HCT116 (cell line): ENCODE data around the gene PM20D2. TPM values are rescaled to one million over a fixed set of nuclear protein-coding genes. Genes with fewer than 3 reads are reported as not detected.

Experiments
- ATAC-seq: fragments of 200-7000 bp; cut with Tn5 transposase; 2 replicates; pipeline ENCODE4 v1.9.1; 2020; ENCODE audit warnings: mild to moderate bottlenecking, moderate library complexity
- BruUV-seq: library from RNA; stranded (reverse); fragments of 400-500 nt; replicated peaks from 2 replicates; lab custom pipeline; 2021; lab: Mats Ljungman, UMichigan
- CTCF ChIA-PET: fragments of 300-600 bp; sonication (Branson Sonifier 250); formaldehyde crosslinking; loops from one replicate; lab custom pipeline; 2021; ENCODE audit warnings: antibody characterized with exemption; lab: Charles Lee
- POLR2A ChIA-PET: fragments of 300-600, 350-600 bp; sonication (Branson Sonifier 250); formaldehyde crosslinking; loops from one replicate; lab custom pipeline; 2021; ENCODE audit warnings: antibody characterized with exemption; lab: Charles Lee
- RAD21 ChIA-PET, 2 experiments: fragments of 300-600 bp; sonication (Branson Sonifier 250); formaldehyde crosslinking; loops; one replicate each; lab custom pipeline; 2023; ENCODE audit warnings: low total read pairs in 2 of 2; ENCODE audit not compliant: uncharacterized antibody in 2 of 2, unreplicated experiment in 2 of 2, low non-redundant PET in 1 of 2; lab: Charles Lee
- DNase-seq: peaks from one replicate; pipeline ENCODE4 v3.0.0-alpha.2; 2010; ENCODE audit warnings: low read depth, low spot score
- H2AFZ ChIP-seq: fragments of 200-600 bp; shearing (Covaris generic), sonication (generic); 2 replicates; pipeline ENCODE4 v1.6.1; 2017; ENCODE audit warnings: low read depth, mixed run types, mixed read lengths, antibody characterized with exemption, low read length; ENCODE audit not compliant: poor library complexity, severe bottlenecking
- H3K27ac ChIP-seq: 2 replicates; pipeline ENCODE4 v1.5.1; 2012; ENCODE audit warnings: low read depth, low read length
- H3K27me3 ChIP-seq: fragments of 200-600 bp; sonication (generic); 2 replicates; pipeline ENCODE4 v1.6.1; 2016; ENCODE audit warnings: mixed run types, low read length, mixed read lengths; ENCODE audit not compliant: insufficient read depth
- H3K36me3 ChIP-seq, 2 experiments: fragments of 200-500 bp in 1 of 2; fragments of 200-600 bp in 1 of 2; sonication (Bioruptor generic) in 1 of 2; sonication (generic) in 1 of 2; 2 replicates each; pipeline versions ENCODE4 v1.5.1 to v1.6.1; 2014 to 2016; ENCODE audit warnings: low read length in 2 of 2, inconsistent platforms in 1 of 2, mixed read lengths in 1 of 2, mixed run types in 1 of 2; ENCODE audit not compliant: insufficient read depth in 2 of 2, control insufficient read depth in 1 of 2
- H3K4me1 ChIP-seq, 2 experiments: fragments of 200-600 bp in 1 of 2; sonication (generic) in 1 of 2; 2 replicates each; pipeline versions ENCODE4 v1.5.1 to v1.6.1; 2012 to 2017; ENCODE audit warnings: low read length in 2 of 2, inconsistent platforms in 1 of 2, mild to moderate bottlenecking in 1 of 2, mixed read lengths in 1 of 2, mixed run types in 1 of 2, moderate library complexity in 1 of 2; ENCODE audit not compliant: insufficient read depth in 2 of 2, control insufficient read depth in 1 of 2
- H3K4me2 ChIP-seq: fragments of 200-600 bp; sonication (generic); 2 replicates; pipeline ENCODE4 v1.6.1; 2017; ENCODE audit warnings: mixed run types, low read length, mixed read lengths
- H3K4me3 ChIP-seq, 2 experiments: fragments of 200-600 bp in 1 of 2; sonication (generic) in 1 of 2; replicated peaks in 1 of 2; 2 replicates each; pipeline ENCODE4 v1.5.1; 2011 to 2016; ENCODE audit warnings: low read length in 2 of 2, control low read depth in 1 of 2, low read depth in 1 of 2, mild to moderate bottlenecking in 1 of 2, mixed read lengths in 1 of 2, mixed run types in 1 of 2
- H3K79me2 ChIP-seq: fragments of 200-600 bp; sonication (generic); 2 replicates; pipeline ENCODE4 v1.6.1; 2017; ENCODE audit warnings: mild to moderate bottlenecking, mixed run types, low read length, moderate library complexity, mixed read lengths; ENCODE audit not compliant: insufficient read depth
- H3K9ac ChIP-seq: fragments of 200-600 bp; sonication (generic); 2 replicates; pipeline ENCODE4 v1.6.1; 2016; ENCODE audit warnings: low read length, mixed read lengths
- H3K9me2 ChIP-seq: fragments of 200-600 bp; sonication (generic), shearing (Covaris generic); 2 replicates; pipeline ENCODE4 v1.6.1; 2017; ENCODE audit warnings: mixed run types, mild to moderate bottlenecking, moderate library complexity; ENCODE audit not compliant: insufficient read depth
- H3K9me3 ChIP-seq, 2 experiments: fragments of 200-500 bp in 1 of 2; fragments of 200-600 bp in 1 of 2; sonication (Bioruptor generic) in 1 of 2; sonication (generic) in 1 of 2; 2 replicates each; pipeline ENCODE4 v1.6.1; 2014 to 2017; ENCODE audit warnings: low read length in 2 of 2, mixed read lengths in 2 of 2, inconsistent platforms in 1 of 2, low read depth in 1 of 2, mild to moderate bottlenecking in 1 of 2, mixed run types in 1 of 2, moderate library complexity in 1 of 2; ENCODE audit not compliant: control insufficient read depth in 1 of 2, insufficient read depth in 1 of 2
- H4K20me1 ChIP-seq: fragments of 200-600 bp; sonication (generic), shearing (Covaris generic); 2 replicates; pipeline ENCODE4 v1.6.1; 2017; ENCODE audit warnings: mixed run types, mild to moderate bottlenecking, moderate library complexity; ENCODE audit not compliant: insufficient read depth
- CBX3 ChIP-seq: IDR thresholded peaks from 2 replicates; pipeline ENCODE4 v1.6.1; 2012; ENCODE audit warnings: low read depth
- EGR1 ChIP-seq: IDR thresholded peaks from 2 replicates; pipeline ENCODE4 v1.6.1; 2012; ENCODE audit warnings: low read depth
- ELF1 ChIP-seq: IDR thresholded peaks from 2 replicates; pipeline ENCODE4 v1.6.1; 2012; ENCODE audit warnings: low read depth, borderline replicate concordance
- EZH2phosphoT487 ChIP-seq: fragments of 200-600 bp; IDR thresholded peaks from 2 replicates; pipeline ENCODE4 v1.6.1; 2018; ENCODE audit warnings: antibody characterized with exemption, borderline replicate concordance
- MAX ChIP-seq: IDR thresholded peaks from 2 replicates; pipeline ENCODE4 v1.6.1; 2012
- POLR2A ChIP-seq: IDR thresholded peaks from 2 replicates; pipeline ENCODE4 v1.7.0; 2011; ENCODE audit warnings: borderline replicate concordance; ENCODE audit not compliant: insufficient read depth, insufficient read length; ENCODE audit errors: extremely low read depth
- REST ChIP-seq: IDR thresholded peaks from 2 replicates; pipeline ENCODE4 v1.6.1; 2012; ENCODE audit warnings: low read depth
- SIN3A ChIP-seq: IDR thresholded peaks from 2 replicates; pipeline ENCODE4 v1.6.1; 2012; ENCODE audit warnings: low read depth
- TCF7L2 ChIP-seq: IDR thresholded peaks from 2 replicates; pipeline ENCODE4 v1.7.0; 2011; ENCODE audit warnings: borderline replicate concordance, inconsistent platforms; ENCODE audit not compliant: insufficient read depth, insufficient read length; ENCODE audit errors: extremely low read depth
- YY1 ChIP-seq: IDR thresholded peaks from 2 replicates; pipeline ENCODE4 v1.6.1; 2011; ENCODE audit warnings: low read length, low read depth, moderate library complexity, mild to moderate bottlenecking; ENCODE audit not compliant: insufficient replicate concordance; ENCODE audit errors: extremely low read depth
- intact Hi-C: fragments of 100-400 bp; cut with micrococcal nuclease; formaldehyde crosslinking; loops from 2 replicates; pipeline ENCODE4 v1.10.0; 2022
- total RNA-seq: library from RNA; stranded (reverse); gene quantifications from one replicate; pipeline ENCODE4 v1.2.1, GENCODE V29; 2021; ENCODE audit not compliant: unreplicated experiment
- TF ChIP-seq, protein P1 (sequence below): IDR thresholded peaks from 2 replicates; pipeline ENCODE4 v1.6.1; 2012

The PM20D2 gene
- total RNA-seq, 1 experiment from 2014 or later, result 29.2 TPM

- Histone ChIP-seq H2AFZ (no peak overlapping the region), H3K9me3 (no peaks in the 10 kb centered on the region), H3K36me3 (no peaks in the 10 kb centered on the region), H3K9me2 (no peaks in the 10 kb centered on the region), H3K9ac (no peak overlapping the region)
- ATAC-seq, result no peak
- intact Hi-C loops, result no loop called here
- BruUV-seq, result no TSS peak
- TF ChIP-seq TCF7L2 (no peak), YY1 (no peak), POLR2A (no peak), EZH2phosphoT487 (no peak), CBX3 (no peak), MAX (no peak)
- TF ChIP-seq, protein P1, sequence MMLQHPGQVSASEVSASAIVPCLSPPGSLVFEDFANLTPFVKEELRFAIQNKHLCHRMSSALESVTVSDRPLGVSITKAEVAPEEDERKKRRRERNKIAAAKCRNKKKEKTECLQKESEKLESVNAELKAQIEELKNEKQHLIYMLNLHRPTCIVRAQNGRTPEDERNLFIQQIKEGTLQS, result no peak
- TF ChIP-seq, all 23 proteins: peak for 0
- ChIA-PET POLR2A (no interaction called here), RAD21 (no interaction called here), CTCF (no interaction called here)
- Histone ChIP-seq H3K4me2 (no peak overlapping the region), H3K27me3 (no peaks in the 10 kb centered on the region), H3K4me3 (no peak overlapping the region), H3K4me1 (no peaks in the 10 kb centered on the region), H4K20me1 (no peaks in the 10 kb centered on the region), H3K27ac (no peak overlapping the region), H3K79me2 (no peaks in the 10 kb centered on the region)
- no peak for DNase-seq
Observed at GRCh38 chr6:89204096-89204495, 58.2 kb downstream of the PM20D2 start.

DNA sequence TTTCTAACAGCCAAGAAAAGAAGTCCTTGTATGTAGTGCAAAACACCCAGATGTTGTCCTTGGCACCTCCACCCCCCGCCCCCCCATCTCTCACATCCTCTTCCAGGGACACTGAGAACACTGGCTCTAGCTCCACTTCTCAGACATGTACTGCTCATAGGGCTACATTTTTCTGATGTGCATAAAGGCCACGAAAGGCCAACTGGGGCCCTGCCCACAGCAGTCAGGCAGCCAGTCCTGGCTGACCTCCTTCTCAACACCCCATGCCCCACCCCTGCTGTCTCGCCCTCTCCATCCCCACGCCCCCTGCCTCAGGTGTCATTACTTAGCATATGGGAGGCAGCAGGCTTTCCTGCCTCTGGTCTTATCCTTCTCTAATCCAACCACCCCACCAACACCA is 60.0 kb downstream of the PM20D2 start:
- CTCF ChIA-PET, result no interaction called here
- H3K4me3 ChIP-seq, result no peak overlapping the region

More for the DNA sequence above, 60.0 kb downstream of the PM20D2 start:
- Histone ChIP-seq H2AFZ (no peak overlapping the region), H3K27me3 (no peaks in the 10 kb centered on the region), H3K36me3 (no peaks in the 10 kb centered on the region), H3K9ac (no peak overlapping the region), H3K9me2 (no peaks in the 10 kb centered on the region), H3K4me1 (no peaks in the 10 kb centered on the region), H3K4me2 (no peak overlapping the region), H3K27ac (no peak overlapping the region), H4K20me1 (no peaks in the 10 kb centered on the region), H3K79me2 (no peaks in the 10 kb centered on the region), H3K9me3 (no peaks in the 10 kb centered on the region)
- TF ChIP-seq REST, result no peak
- no peak for TF ChIP-seq SIN3A
- TF ChIP-seq ELF1, result no peak
- TF ChIP-seq POLR2A, result no peak
- no peak for TF ChIP-seq EGR1
- no peak for TF ChIP-seq YY1
- intact Hi-C loops, result no loop called here
- DNase-seq, result no peak
- ATAC-seq, result no peak
- ChIA-PET RAD21 (no interaction called here), POLR2A (no interaction called here)
- no TSS peak for BruUV-seq
